GM18873 (cell line): ENCODE measurements around the gene MYLK3.

ENCODE experiments used
- ATAC-seq: cut with Tn5 transposase; IDR thresholded peaks from one replicate; pipeline ENCODE4 v1.9.1; 2021; ENCODE audit warnings: mild to moderate bottlenecking, moderate library complexity, moderate number of reproducible peaks; ENCODE audit not compliant: unreplicated experiment, low FRiP score

MYLK3 gene

DNA sequence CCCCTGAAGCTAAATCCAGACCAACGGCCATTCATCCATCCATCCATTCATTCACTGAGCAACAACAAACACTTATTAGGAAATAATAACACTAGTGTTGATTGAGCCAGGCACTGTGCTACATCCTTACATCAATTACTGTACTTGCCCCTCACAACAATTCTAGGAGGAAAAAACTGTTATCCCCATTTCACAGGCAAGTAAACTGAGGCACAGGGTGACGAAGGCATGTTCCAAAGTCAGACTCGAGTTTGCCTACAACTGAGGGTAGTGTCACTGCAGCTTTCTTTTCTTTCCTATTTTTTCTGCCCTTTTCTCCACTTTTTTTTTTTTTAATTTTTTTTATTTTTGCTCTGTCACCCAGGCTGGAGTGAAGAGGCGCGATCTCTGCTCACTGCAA lies 11.2 kb upstream of the MYLK3 start:
- ATAC-seq, result no peak

DNA sequence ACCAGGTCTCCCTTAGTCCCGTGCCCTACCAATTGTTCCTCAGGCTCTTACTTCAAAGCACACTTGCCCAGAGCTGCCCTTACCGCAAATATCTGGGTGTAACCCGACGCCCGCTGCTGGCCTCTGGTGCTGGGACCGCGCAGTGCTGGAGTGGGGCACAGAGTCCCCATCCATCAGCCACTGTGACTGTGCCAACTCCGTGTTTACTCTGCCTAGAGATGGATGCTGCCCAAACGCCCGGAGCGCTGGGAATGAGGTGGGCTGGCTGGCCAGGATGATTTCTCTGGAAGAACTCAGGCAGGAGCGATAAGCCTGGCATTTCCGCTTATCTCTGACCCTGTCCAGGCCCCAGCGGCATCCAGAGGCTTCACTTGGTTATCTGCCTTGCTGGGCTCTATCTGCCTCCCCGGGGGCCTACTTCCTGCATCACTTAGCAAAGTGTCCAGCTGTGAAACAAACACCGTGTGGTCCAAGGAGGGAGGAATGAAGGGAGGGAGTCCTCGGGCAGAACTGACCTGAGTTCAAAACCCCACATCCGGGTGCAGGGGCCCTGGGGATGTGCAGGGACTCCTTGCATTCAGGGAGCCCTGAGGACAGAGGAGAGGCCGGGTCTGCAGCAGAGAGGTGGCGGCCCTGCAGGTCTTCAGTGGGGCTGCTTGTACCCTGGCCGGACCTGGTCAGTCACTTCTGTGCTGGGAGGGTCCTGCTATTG lies 9.4 kb upstream of the MYLK3 start:
- ATAC-seq, result no peak

DNA sequence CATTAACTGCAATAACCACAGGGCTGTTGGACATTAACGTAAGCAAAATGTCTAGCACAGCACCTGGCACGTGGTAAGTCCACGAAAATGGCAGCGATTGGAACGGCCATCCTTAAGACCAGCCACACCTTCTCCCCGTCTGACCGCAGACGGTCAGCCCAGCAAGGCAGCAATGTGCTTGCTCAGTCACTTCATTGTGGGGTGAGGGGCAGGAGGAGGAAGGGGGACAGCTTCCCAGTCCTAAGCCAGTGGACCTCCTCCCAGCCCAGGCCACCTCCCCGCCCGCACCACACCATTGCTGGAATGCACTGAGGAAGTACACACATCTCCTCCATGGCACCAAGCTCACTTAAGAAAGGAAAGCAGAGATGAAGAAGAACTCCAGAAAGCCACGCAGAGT lies 8.6 kb upstream of the MYLK3 start:
- no peak for ATAC-seq

GRCh38 chr16:46753015-46753414 lies 4.9 kb upstream of the MYLK3 start:
- no peak for ATAC-seq

DNA sequence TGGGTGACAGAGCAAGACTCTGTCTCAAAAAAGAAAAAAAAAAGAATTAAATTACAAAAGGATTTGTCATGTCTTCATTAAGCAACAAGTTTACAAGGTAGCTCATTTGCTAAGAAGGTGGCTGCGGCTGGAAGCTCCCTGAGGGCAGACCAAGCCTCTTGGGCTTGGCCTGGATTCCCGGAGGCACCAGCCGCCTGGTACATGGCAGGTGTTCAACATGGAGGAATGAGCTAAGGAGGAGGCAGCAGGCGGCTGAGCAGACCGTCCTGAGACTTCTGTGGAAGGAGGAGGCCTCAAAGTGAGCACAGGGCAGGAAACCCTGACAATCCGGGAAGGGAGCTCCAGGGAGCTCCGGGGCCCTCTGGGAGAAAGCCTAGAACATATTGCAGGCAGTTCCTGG lies 3.2 kb upstream of the MYLK3 start:
- ATAC-seq, result no peak

DNA sequence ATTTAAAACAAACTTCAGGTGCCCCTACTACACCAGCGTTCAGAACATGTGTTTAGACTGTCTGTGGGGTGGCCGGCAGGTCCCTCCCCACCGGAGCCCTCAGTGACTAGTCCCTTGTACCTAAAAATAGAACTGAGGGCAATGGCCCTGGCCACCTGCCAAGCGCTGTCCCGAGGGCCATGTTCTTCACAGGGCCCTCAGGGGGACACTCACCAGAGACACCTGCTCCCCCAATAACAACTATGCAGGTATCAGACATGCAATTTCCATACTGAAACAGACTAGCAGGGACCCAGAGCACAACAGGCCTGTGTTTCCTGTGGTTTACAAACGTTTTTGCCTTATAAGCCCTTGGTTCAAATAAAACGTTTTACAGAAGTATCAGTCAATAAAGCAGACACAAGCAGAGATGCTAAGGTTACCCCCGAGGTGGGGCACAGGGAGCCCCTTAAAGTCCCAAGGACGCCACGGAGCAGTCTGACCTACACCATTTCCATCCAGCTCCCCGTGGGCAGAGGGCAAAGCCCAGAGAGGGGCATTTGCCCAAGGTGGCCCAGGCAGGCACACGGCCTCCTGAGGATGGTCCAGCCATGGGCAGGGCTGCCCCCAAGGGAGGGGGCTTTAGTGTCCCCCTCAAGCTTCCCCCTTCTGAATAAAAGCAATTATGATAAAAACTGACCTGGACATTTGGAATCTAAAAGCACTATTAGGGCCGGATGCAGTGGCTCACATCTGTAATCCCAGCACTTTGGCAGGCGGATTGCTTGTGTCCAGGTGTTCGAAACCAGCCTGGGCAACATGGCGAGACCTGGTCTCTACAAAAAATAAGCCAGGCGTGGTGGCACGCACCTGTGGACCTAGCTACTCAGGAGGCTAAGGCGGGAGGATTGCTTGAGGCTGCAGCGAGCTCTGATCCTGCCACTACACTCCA lies 896 bp upstream of the MYLK3 start:
- no peak for ATAC-seq

DNA sequence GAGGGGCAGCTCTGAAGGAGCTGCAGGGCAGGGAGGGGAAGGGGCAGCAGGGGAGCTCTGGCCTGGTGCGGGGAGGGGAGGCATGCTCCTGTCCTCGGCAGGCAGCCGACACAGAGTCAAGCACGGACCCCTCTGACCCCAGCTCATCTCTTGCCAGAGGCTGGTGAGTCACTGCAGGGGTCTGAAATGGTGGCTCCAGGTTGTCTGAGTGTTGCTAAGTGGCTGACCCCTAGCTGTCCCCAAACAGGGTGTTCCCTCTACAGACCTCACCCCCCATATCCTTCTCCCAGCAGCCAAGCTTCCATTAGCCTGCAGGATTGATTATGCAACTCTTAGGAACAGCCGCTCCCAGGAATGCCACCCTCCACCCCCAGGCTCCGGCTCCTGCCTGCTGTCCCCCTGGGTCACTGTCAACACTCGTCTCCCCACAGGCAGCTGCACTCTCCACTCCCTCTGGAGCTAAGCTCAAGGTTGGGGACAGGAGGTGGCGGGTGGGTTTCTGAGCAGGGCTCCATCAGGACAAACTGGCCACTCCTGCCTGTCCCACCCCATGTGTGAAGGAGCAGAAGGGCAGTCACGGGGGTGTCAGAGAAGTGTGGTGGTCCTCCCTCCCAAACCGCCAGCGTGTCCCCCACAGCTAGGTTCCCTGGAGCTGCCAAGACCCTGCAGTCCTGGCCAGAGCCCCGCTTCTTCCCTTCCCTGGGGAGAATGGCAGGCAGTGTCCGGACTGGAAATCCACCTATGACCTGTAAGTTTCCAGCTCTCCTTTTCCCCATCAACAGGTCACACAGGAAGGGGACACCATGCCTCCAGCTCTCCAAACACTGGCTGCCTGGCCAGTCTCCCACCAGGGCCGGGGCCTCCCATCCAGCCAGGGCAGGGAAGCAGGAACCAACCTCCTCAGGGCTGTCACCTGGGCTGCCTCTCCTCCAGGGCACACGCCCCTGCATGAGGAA lies 1.0 kb downstream of the MYLK3 start:
- ATAC-seq, result no peak

- ATAC-seq, result no peak
Measured at GRCh38 chr16:46745617-46746016, 2.5 kb downstream of the MYLK3 start.

DNA sequence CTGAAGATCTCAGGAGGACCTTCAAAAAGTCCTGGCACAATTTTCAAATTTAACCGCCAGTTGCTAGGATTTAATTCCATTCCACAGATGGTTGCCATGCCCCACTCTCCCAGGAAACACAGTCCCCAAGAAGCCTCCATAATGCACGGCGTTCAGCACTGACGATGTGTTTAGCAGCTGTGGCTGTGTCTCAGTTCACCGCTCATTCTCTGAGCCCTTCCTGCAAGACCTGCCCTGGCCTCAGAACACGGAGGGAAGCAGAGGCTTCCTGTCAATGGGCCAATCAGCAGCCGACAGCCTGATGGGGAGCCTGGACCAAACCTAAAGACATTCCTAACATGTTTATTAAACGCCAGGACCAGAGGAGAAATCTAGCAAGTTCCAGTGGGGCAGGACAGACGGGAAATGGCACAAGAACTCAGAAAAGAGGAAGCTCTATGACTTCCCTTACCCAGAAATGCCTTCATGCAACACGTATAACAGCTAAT lies 4.9 kb downstream of the MYLK3 start:
- no peak for ATAC-seq

DNA sequence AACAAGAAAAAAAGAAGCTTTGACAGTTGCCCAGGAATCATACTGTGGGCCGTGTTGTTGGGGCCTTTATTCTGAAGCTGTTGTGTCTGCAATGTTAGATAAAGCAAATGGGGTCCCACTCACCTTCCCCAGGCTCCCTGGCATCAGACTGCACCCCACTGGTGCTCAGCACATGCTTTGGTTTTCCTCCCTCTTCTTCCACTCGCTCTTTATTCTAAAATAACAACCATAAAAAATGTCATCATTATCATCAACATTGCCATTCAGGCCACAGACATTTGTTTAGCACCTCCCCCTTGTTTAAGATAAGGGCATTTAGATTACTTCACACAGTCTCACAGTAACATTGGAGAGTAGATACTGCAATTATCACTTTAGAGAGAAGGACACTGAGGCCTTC lies 8.2 kb downstream of the MYLK3 start:
- no peak for ATAC-seq

GRCh38 chr16:46737621-46738214 lies 10.4 kb downstream of the MYLK3 start:
- no peak for ATAC-seq

GRCh38 chr16:46736695-46737094 lies 11.4 kb downstream of the MYLK3 start:
- no peak for ATAC-seq

DNA sequence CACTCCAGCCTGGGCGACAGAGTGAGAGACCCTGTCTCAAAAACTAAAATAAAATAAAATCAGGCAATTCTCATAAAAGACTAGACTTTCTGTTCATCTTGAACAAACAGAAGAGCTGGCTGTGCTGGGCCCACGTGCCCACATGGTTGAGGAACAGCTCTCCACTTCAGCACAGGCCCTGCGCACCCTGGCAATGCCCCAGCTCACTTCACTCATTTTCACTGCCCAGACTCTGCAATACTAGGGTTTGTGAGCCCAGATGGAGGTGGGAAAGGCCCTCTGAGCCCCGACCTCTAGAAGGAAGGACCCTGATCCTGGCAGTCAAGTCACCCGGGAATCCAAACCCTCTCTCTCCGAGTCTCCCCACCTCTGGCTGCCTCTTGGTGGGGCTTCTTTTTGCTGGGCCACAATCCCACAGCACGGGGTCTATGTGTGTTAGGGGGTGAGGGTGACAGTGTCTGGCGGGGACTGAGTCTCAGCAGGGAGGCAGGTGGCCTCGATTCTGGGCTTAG lies 14.8 kb downstream of the MYLK3 start:
- no peak for ATAC-seq

DNA sequence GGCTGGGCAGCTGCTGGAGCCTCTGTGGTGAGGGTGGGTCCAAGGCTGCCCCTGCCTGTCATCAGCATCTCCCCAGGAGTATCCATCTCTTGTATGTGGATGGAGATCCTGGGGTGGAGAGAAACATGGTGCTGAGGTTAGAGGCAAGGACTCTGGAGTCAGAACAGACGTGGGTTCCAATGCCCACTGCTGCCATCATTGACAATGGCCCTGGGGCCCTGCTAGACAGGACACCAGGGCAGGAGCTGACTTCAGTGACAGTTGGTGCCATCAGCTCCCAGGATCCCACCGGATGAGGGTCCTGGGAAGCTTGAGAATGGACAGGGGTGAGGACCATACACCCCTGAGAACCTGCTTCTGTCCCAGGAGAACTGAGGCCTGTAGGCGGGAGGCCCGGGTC lies 15.6 kb downstream of the MYLK3 start:
- ATAC-seq, result no peak

DNA sequence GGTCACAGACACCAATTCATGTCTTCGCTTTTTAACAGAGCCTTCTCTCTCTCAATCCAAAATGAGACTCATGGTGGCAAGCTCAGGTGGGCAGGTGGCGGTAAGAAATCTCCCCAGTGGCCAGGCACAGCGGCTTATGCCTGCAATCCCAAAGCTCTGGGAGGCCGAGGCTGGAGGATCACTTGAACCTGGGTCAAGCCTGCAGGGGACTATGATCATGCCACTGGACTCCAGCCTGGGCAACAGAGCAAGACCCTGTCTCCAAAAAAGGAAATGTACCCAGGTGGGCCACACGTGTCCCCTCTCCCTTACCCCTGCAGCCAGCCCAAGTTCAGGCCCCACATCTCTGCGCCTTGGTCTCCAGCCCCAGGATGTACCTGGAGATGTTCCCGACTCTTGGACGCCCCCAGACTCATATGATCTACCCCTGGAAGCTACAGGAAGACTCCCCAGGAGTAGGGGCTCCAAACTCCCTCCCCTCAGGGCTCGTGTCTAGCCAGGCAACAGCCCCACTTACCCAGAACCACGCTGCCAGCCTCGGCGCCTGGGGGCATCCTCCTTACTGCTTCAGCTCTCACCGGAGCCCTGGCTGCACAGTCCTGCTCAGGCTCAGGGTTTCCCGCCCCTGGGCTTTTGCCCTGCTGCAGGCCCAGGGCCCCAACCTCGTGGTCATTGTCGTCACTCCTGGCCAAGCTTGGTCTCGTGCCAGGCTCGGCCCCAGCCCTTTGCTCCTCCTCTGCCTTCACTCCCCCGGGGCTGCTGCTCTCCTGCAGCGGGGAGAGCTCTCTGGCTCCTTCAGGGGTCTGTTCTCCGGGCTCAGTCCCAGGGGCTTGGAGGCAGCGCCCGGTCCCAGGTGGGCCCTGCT lies 16.2 kb downstream of the MYLK3 start:
- ATAC-seq, result no peak

GRCh38 chr16:46730801-46731690 lies 17.1 kb downstream of the MYLK3 start:
- ATAC-seq, result no peak

DNA sequence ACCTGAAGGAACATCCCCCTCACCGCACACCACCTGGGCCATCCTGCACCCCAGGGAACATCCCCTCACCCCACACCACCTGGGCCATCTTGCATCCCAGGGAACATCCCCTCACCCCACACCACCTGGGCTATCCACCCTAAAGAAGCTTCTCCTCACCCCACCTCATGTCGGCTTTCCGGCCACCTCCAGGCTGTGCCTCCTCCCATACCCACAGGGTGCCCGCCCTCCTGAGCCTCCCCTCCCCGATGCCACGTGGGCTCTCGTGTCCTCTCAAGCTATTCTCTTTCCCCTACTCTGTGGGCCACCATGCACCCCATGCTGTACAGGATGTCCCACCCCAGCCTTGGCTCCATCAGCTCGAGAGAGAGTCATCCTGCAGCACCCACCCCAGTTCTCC lies 18.0 kb downstream of the MYLK3 start:
- ATAC-seq, result no peak
